ENCODE data around the gene CEP68.

The CEP68 gene

GRCh38 chr2:65133626-65134025 lies 77.4 kb downstream of the CEP68 start:
- no peak for DNase-seq

GRCh38 chr2:65134158-65134557 lies 77.9 kb downstream of the CEP68 start:
- DNase-seq = no peak

- no peak for DNase-seq
These were observed 80.0 kb downstream of the CEP68 start for GRCh38 chr2:65136253-65136652.

Measured in bone marrow (tissue), 2 donors.